ENCODE results near the gene PRODH2.

GRCh38 chr19:35780717-35781116 is 31.9 kb downstream of the PRODH2 start:
- TF ChIP-seq FOXA1 (IDR thresholded peaks at IDR 0.05) (no peak), SP1 (IDR thresholded peaks at IDR 0.05) (no peak), HDGF (IDR thresholded peaks at IDR 0.05; ENCODE audit: borderline replicate concordance) (no peak), FOXK2 (IDR thresholded peaks at IDR 0.05) (no peak), LEF1 (IDR thresholded peaks at IDR 0.05; ENCODE audit: borderline replicate concordance) (no peak), BHLHE40 (IDR thresholded peaks at IDR 0.05; ENCODE audit: borderline replicate concordance) (no peak), ARNT (IDR thresholded peaks at IDR 0.05) (no peak), TARDBP (IDR thresholded peaks at IDR 0.05) (no peak), FOXM1 (IDR thresholded peaks at IDR 0.05; ENCODE audit: borderline replicate concordance) (no peak), L3MBTL2 (conservative IDR thresholded peaks at IDR 0.05) (no peak)
